Gastrocnemius medialis (tissue), 4 donors: Measurements from ENCODE around the gene TMEM51. TPM values are rescaled to one million over a fixed set of nuclear protein-coding genes. Genes with fewer than 3 reads are reported as not detected.

Source experiments
- ATAC-seq, 2 donors: fragments of 150-250 bp; one replicate each; pipeline ENCODE4 v1.9.1; 2016
- DNase-seq, 2 donors: peaks; one replicate each; pipeline ENCODE4 v3.0.0-alpha.2; 2019
- H3K27ac ChIP-seq, 4 donors: fragments of 200-600 bp; sonication (generic); 1 replicate in 1 of 4; 2 replicates in 3 of 4; pipeline ENCODE4 v1.5.1; 2016 to 2018; ENCODE audit warnings: mild to moderate bottlenecking in 2 of 4, moderate library complexity in 1 of 4
- H3K27me3 ChIP-seq, 3 donors: fragments of 200-600 bp; sonication (generic) in 2 of 3; 1 replicate in 1 of 3; 2 replicates in 2 of 3; pipeline versions ENCODE4 v1.5.1 to v1.6.0; 2016 to 2019; ENCODE audit warnings: mild to moderate bottlenecking in 1 of 3, moderate library complexity in 1 of 3
- H3K36me3 ChIP-seq, 2 donors: fragments of 200-600 bp; sonication (generic) in 1 of 2; one replicate each; pipeline ENCODE4 v1.5.1; 2017 to 2018
- H3K4me1 ChIP-seq, 2 donors: fragments of 200-600 bp; sonication (generic) in 1 of 2; one replicate each; pipeline ENCODE4 v1.5.1; 2016 to 2017; ENCODE audit warnings: mild to moderate bottlenecking in 2 of 2
- H3K4me3 ChIP-seq, 4 donors: fragments of 200-600 bp; sonication (generic) in 3 of 4; 1 replicate in 1 of 4; 2 replicates in 3 of 4; pipeline ENCODE4 v1.5.1; 2016 to 2019; ENCODE audit warnings: mild to moderate bottlenecking in 2 of 4
- H3K9me3 ChIP-seq, 3 donors: fragments of 200-600 bp; sonication (generic) in 2 of 3; 1 replicate in 1 of 3; 2 replicates in 2 of 3; pipeline ENCODE4 v1.5.1; 2016 to 2019
- CTCF ChIP-seq, 5 experiments: fragments of 450-650 bp in 3 of 5; fragments of 200-600 bp in 2 of 5; sonication (generic) in 2 of 5; IDR thresholded peaks in 4 of 5; conservative IDR thresholded peaks in 1 of 5; 1 replicate in 4 of 5; 2 replicates in 1 of 5; pipeline ENCODE4 v1.5.1; 2016 to 2019; ENCODE audit warnings: antibody characterized with exemption in 5 of 5, mild to moderate bottlenecking in 3 of 5, moderate library complexity in 3 of 5
- POLR2A ChIP-seq, 2 donors: fragments of 450-650 bp; IDR thresholded peaks; one replicate each; pipeline ENCODE4 v1.6.1; 2017; ENCODE audit warnings: antibody characterized with exemption in 2 of 2, mild to moderate bottlenecking in 2 of 2, moderate library complexity in 2 of 2
- in situ Hi-C, 4 donors: fragments of 200-750 bp; cut with MboI; loops; one replicate each; pipeline versions ENCODE4 v1.15.0 to v1.8.0; 2017; ENCODE audit warnings: low sequenced_read_pairs in 4 of 4
- intact Hi-C: fragments of 100-400 bp; cut with DNase I; formaldehyde crosslinking; loops from one replicate; pipeline ENCODE4 v1.15.1; 2023; ENCODE audit warnings: low total_unique reads
- total RNA-seq, 4 donors: library from RNA; depleted of rRNA; stranded (reverse); fragments of >200 nt; gene quantifications; one replicate each; pipeline versions ENCODE4 v1.1.0 to v1.2.3, GENCODE V29; 2016

Gene TMEM51
- total RNA-seq, 4 donors from 2014 or later, result 0.73 to 2.7 (median 1.8) TPM; not detected in 1

- no peaks in the 10 kb centered on the region for H3K36me3 ChIP-seq
- intact Hi-C loops (no loop called here), in situ Hi-C loops (no loop called here)
- no peaks in the 10 kb centered on the region for H3K9me3 ChIP-seq
- no peak for TF ChIP-seq POLR2A (IDR thresholded peaks at IDR 0.05)
- no peak for TF ChIP-seq CTCF (IDR thresholded peaks at IDR 0.05 in 4 of 5, conservative IDR thresholded peaks at IDR 0.05 in 1 of 5)
- H3K27ac ChIP-seq, result no peak overlapping the region
- DNase-seq, result no peak
- H3K27me3 ChIP-seq, result no peaks in the 10 kb centered on the region
- ATAC-seq, result no peak
- H3K4me1 ChIP-seq, result no peaks in the 10 kb centered on the region
- H3K4me3 ChIP-seq, result no peak overlapping the region
These were observed 76.2 kb downstream of the TMEM51 start for GRCh38 chr1:15229707-15230131.

- TF ChIP-seq POLR2A (IDR thresholded peaks at IDR 0.05) (no peak), CTCF (IDR thresholded peaks at IDR 0.05 in 4 of 5, conservative IDR thresholded peaks at IDR 0.05 in 1 of 5) (no peak)
- Histone ChIP-seq H3K27ac (no peak overlapping the region), H3K4me1 (no peaks in the 10 kb centered on the region), H3K36me3 (no peaks in the 10 kb centered on the region), H3K4me3 (no peak overlapping the region), H3K27me3 (no peaks in the 10 kb centered on the region), H3K9me3 (no peaks in the 10 kb centered on the region)
- DNase-seq (no peak), ATAC-seq (no peak)
- in situ Hi-C loops (no loop called here), intact Hi-C loops (no loop called here)
These were observed 78.2 kb downstream of the TMEM51 start for GRCh38 chr1:15231714-15232201.

- Histone ChIP-seq H3K36me3 (no peaks in the 10 kb centered on the region), H3K27ac (no peak overlapping the region), H3K27me3 (no peaks in the 10 kb centered on the region), H3K9me3 (no peaks in the 10 kb centered on the region), H3K4me1 (no peaks in the 10 kb centered on the region), H3K4me3 (no peak overlapping the region)
- no peak for TF ChIP-seq POLR2A (IDR thresholded peaks at IDR 0.05)
- no peak for TF ChIP-seq CTCF (IDR thresholded peaks at IDR 0.05 in 4 of 5, conservative IDR thresholded peaks at IDR 0.05 in 1 of 5)
- DNase-seq (no peak), ATAC-seq (no peak)
- intact Hi-C loops (no loop called here), in situ Hi-C loops (no loop called here)
These were observed 80.1 kb downstream of the TMEM51 start for GRCh38 chr1:15233689-15234088.

- intact Hi-C loops, result no loop called here
- no peak overlapping the region for H3K4me3 ChIP-seq
- no peaks in the 10 kb centered on the region for H3K4me1 ChIP-seq
- in situ Hi-C loops, result no loop called here
- TF ChIP-seq CTCF (IDR thresholded peaks at IDR 0.05 in 4 of 5, conservative IDR thresholded peaks at IDR 0.05 in 1 of 5), result no peak
- TF ChIP-seq POLR2A (IDR thresholded peaks at IDR 0.05), result no peak
- H3K27me3 ChIP-seq, result no peaks in the 10 kb centered on the region
- no peak overlapping the region for H3K27ac ChIP-seq
- ATAC-seq (no peak), DNase-seq (no peak)
- no peaks in the 10 kb centered on the region for H3K36me3 ChIP-seq
- no peaks in the 10 kb centered on the region for H3K9me3 ChIP-seq
These were observed 82.8 kb downstream of the TMEM51 start for GRCh38 chr1:15236321-15236721.

- no peak for ATAC-seq
- no peaks in the 10 kb centered on the region for H3K27me3 ChIP-seq
- in situ Hi-C loops, result no loop called here
These were observed 83.2 kb downstream of the TMEM51 start for GRCh38 chr1:15236746-15237145.

More at GRCh38 chr1:15236746-15237145, 83.2 kb downstream of the TMEM51 start:
- TF ChIP-seq CTCF (IDR thresholded peaks at IDR 0.05 in 4 of 5, conservative IDR thresholded peaks at IDR 0.05 in 1 of 5) (no peak), POLR2A (IDR thresholded peaks at IDR 0.05) (no peak)
- Histone ChIP-seq H3K27ac (no peak overlapping the region), H3K36me3 (no peaks in the 10 kb centered on the region), H3K4me1 (no peaks in the 10 kb centered on the region), H3K9me3 (no peaks in the 10 kb centered on the region), H3K4me3 (no peak overlapping the region)
- DNase-seq, result no peak
- intact Hi-C loops, result no loop called here
